Measurements from ENCODE around the gene TLR6. TPM values are rescaled to one million over a fixed set of nuclear protein-coding genes. Genes with fewer than 3 reads are reported as not detected.

Gene TLR6
- total and polyA plus RNA-seq, 12 donors: 0.14 to 3.7 (median 1.2) TPM

GRCh38 chr4:38904090-38904666 lies 47.6 kb upstream of the TLR6 start:
- intact Hi-C loops (cut with DNase I): loop anchor here in 5 of 10 donors (5.0 to 10.0 kb wide), 4 partner anchors 231 to 551 kb away; partner anchors contain the start of genes LIAS (in 1 of the 5), RPL9 (in 1 of the 5) and WDR19 (in 1 of the 5)

GRCh38 chr4:38902695-38903094 lies 46.1 kb upstream of the TLR6 start:
- no peak for DNase-seq
- Histone ChIP-seq H3K36me3 (peaks cover 0 to 66% (median 10%) of the 10 kb centered on the region in 9 donors), H3K4me1 (peaks cover 0 to 27% (median 0%) of the 10 kb centered on the region in 9 donors), H3K27me3 (no peaks in the 10 kb centered on the region), H3K27ac (no peak overlapping the region), H3K4me3 (no peak overlapping the region), H3K9me3 (no peaks in the 10 kb centered on the region)
- peak in 5 of 8 donors; percentile 60 to 74 (median 70) for ATAC-seq
- TF ChIP-seq CTCF (IDR thresholded peaks at IDR 0.05): peak in 8 of 9 donors; percentile 15 to 61 (median 46)
- intact Hi-C loops (cut with DNase I): loop anchor here in 9 of 10 donors (1.0 to 10.0 kb wide), 6 partner anchors 232 to 552 kb away; partner anchors contain the start of genes LIAS (in 1 of the 9), RPL9 (in 1 of the 9) and WDR19 (in 1 of the 9)

More at GRCh38 chr4:38904090-38904666, 47.6 kb upstream of the TLR6 start:
- no peaks in the 10 kb centered on the region for H3K27me3 ChIP-seq
- no peak overlapping the region for H3K4me3 ChIP-seq
- ATAC-seq: peak in 1 of 8 donors; percentile 33
- H3K27ac ChIP-seq: peak overlapping the region in 1 of 10 donors; percentile 34
- H3K4me1 ChIP-seq: peaks cover 0 to 27% (median 0%) of the 10 kb centered on the region in 9 donors
- no peak for DNase-seq
- H3K36me3 ChIP-seq: peaks cover 0 to 69% (median 12%) of the 10 kb centered on the region in 9 donors
- WGBS, 2 donors: 75 to 80% methylated on average over 10 of the region's 10 CpGs
- TF ChIP-seq CTCF (IDR thresholded peaks at IDR 0.05): no peak
- no peaks in the 10 kb centered on the region for H3K9me3 ChIP-seq

GRCh38 chr4:38902221-38902620 lies 45.6 kb upstream of the TLR6 start:
- H3K4me1 ChIP-seq: peaks cover 0 to 27% (median 0%) of the 10 kb centered on the region in 9 donors
- TF ChIP-seq CTCF (IDR thresholded peaks at IDR 0.05): no peak
- no peak overlapping the region for H3K4me3 ChIP-seq
- WGBS, 2 donors: 92 to 93% methylated on average over 5 of the region's 5 CpGs
- H3K27me3 ChIP-seq: no peaks in the 10 kb centered on the region
- no peaks in the 10 kb centered on the region for H3K9me3 ChIP-seq
- ATAC-seq (no peak), DNase-seq (no peak)
- peaks cover 0 to 66% (median 8%) of the 10 kb centered on the region in 9 donors for H3K36me3 ChIP-seq
- intact Hi-C loops (cut with DNase I): loop anchor here in 9 of 10 donors (1.0 to 10.0 kb wide), 6 partner anchors 233 to 553 kb away; partner anchors contain the start of genes LIAS (in 1 of the 9), RPL9 (in 1 of the 9) and WDR19 (in 1 of the 9)
- no peak overlapping the region for H3K27ac ChIP-seq

GRCh38 chr4:38898245-38898644 lies 41.6 kb upstream of the TLR6 start:
- H3K4me1 ChIP-seq: no peaks in the 10 kb centered on the region
- intact Hi-C loops (cut with DNase I): no loop called here
- no peak for DNase-seq
- ATAC-seq: no peak
- 94 to 98% methylated on average over 7 of the region's 7 CpGs for WGBS, 2 donors
- TF ChIP-seq CTCF (IDR thresholded peaks at IDR 0.05): no peak
- H3K36me3 ChIP-seq: peaks cover 0 to 65% (median 4%) of the 10 kb centered on the region in 9 donors
- no peaks in the 10 kb centered on the region for H3K27me3 ChIP-seq
- no peak overlapping the region for H3K27ac ChIP-seq
- no peak overlapping the region for H3K4me3 ChIP-seq
- no peaks in the 10 kb centered on the region for H3K9me3 ChIP-seq
